Neutrophil (primary cell): Measurements from ENCODE around the gene LPCAT4.

Experiments used
- H3K27ac ChIP-seq: fragments of 200-600 bp; sonication (generic); 2 replicates; pipeline ENCODE4 v1.5.1; 2016; ENCODE audit warnings: mild to moderate bottlenecking, moderate library complexity
- H3K27me3 ChIP-seq: fragments of 200-600 bp; sonication (generic); 2 replicates; pipeline ENCODE4 v1.6.0; 2016; ENCODE audit warnings: mild to moderate bottlenecking
- H3K36me3 ChIP-seq: fragments of 200-600 bp; sonication (generic); 2 replicates; pipeline ENCODE4 v1.5.1; 2017
- H3K4me1 ChIP-seq, 2 experiments: fragments of 200-600 bp in 1 of 2; sonication (generic) in 1 of 2; 1 replicate in 1 of 2; 2 replicates in 1 of 2; pipeline versions ENCODE4 v1.5.1 to v1.6.1; 2013 to 2016; ENCODE audit warnings: low read depth in 1 of 2, low read length in 1 of 2, mild to moderate bottlenecking in 1 of 2, moderate library complexity in 1 of 2; ENCODE audit not compliant: control insufficient read depth in 1 of 2, insufficient read depth in 1 of 2
- H3K4me3 ChIP-seq, 2 experiments: fragments of 200-600 bp in 1 of 2; sonication (generic) in 1 of 2; 1 replicate in 1 of 2; 2 replicates in 1 of 2; pipeline ENCODE4 v1.5.1; 2013 to 2016; ENCODE audit warnings: low read depth in 1 of 2, low read length in 1 of 2, mild to moderate bottlenecking in 1 of 2, moderate library complexity in 1 of 2
- H3K9me3 ChIP-seq: fragments of 200-600 bp; sonication (generic); 2 replicates; pipeline ENCODE4 v1.5.1; 2016
- TF ChIP-seq, protein P1 (sequence below): fragments of 200-600 bp; sonication (generic); IDR thresholded peaks from 2 replicates; pipeline ENCODE4 v1.5.1; 2016; ENCODE audit warnings: antibody characterized with exemption

LPCAT4 gene

DNA sequence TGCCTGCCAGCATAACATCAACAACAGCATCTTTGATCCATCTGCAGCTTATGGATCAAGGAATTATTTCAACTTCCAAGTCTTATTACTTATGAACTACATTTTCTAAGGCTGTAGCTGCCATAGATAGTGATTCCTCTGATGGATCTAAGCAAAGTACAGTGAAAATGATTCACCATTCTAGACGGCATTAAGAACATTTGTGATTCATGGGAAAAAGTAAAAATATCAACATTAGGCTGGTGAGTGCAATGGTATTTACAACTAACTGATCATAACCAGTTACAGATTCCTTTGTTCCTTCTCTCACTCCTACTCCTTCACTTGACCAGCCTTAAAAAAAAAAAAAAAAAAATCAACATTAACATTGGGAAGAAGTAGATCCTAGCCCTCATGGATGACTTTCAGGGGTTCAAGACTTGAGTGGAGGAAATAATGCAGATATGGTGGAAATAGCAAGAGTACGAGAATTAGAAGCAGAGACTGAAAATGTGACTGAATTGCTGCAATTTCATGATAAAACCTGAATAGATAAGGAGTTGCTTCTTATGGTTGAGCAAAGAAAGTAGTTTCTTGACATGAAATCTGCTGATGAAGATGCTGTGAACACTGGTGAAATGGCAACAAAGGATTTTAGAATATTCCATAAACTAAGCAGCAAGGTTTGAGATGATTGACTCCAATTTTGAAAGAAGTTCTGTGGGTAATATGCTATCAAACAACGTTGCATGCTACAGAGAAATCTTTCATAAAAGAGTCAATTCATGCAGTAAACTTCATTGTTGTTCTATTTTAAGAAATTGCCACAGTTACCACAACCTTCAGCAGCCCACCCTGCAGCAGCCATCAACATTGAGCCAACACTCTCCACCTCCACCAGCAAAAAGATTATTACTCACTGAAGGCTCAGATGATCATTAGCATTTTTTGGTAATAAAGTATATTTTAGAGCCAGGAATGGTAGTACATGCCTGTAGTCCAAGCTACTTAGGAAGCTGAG, 52.2 kb downstream of the LPCAT4 start:
- Histone ChIP-seq H3K27ac (peak overlapping the region; percentile 34), H3K4me1 (peaks cover 22 to 30% of the 10 kb centered on the region in 2 experiments), H3K36me3 (peaks cover 31% of the 10 kb centered on the region), H3K27me3 (no peaks in the 10 kb centered on the region), H3K9me3 (no peaks in the 10 kb centered on the region), H3K4me3 (no peak overlapping the region)
- TF ChIP-seq, protein P1, sequence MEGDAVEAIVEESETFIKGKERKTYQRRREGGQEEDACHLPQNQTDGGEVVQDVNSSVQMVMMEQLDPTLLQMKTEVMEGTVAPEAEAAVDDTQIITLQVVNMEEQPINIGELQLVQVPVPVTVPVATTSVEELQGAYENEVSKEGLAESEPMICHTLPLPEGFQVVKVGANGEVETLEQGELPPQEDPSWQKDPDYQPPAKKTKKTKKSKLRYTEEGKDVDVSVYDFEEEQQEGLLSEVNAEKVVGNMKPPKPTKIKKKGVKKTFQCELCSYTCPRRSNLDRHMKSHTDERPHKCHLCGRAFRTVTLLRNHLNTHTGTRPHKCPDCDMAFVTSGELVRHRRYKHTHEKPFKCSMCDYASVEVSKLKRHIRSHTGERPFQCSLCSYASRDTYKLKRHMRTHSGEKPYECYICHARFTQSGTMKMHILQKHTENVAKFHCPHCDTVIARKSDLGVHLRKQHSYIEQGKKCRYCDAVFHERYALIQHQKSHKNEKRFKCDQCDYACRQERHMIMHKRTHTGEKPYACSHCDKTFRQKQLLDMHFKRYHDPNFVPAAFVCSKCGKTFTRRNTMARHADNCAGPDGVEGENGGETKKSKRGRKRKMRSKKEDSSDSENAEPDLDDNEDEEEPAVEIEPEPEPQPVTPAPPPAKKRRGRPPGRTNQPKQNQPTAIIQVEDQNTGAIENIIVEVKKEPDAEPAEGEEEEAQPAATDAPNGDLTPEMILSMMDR: no peak

DNA sequence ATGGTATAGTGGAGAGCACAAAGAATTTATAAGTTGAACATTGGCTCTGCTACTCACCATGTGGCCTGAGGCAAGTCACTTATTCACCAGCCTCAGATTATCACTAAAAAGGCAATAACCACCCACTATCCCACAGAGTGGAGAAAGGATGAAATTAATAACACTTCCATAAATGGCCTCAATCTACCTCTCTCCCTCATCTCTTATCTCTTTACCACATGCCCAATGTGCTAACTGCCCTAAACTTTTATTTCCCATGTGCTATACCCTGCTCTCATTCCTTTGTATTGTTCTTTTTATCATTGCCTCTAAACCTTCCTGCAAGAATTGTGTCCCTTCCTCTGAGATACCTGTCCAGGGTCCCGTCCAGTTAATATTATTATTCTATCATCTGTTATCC, 55.4 kb downstream of the LPCAT4 start:
- Histone ChIP-seq H3K9me3 (no peaks in the 10 kb centered on the region), H3K36me3 (peaks cover 35% of the 10 kb centered on the region), H3K27me3 (no peaks in the 10 kb centered on the region), H3K27ac (peak overlapping the region; percentile 3), H3K4me3 (no peak overlapping the region), H3K4me1 (peaks cover 0 to 6% of the 10 kb centered on the region in 2 experiments)
- TF ChIP-seq, protein P1: no peak
